Transverse colon (tissue), 3 donors: ENCODE measurements around the gene SYT17.

Source experiments
- POLR2A ChIP-seq: fragments of 450-650 bp; IDR thresholded peaks from one replicate; pipeline ENCODE4 v1.6.1; 2016; ENCODE audit warnings: antibody characterized with exemption, mild to moderate bottlenecking, moderate library complexity
- TF ChIP-seq, protein P1 (sequence below), 5 experiments: fragments of 200-600 bp in 3 of 5; fragments of 450-650 bp in 2 of 5; sonication (generic) in 3 of 5; IDR thresholded peaks; 1 replicate in 2 of 5; 2 replicates in 3 of 5; pipeline ENCODE4 v1.5.1; 2016 to 2017; ENCODE audit warnings: antibody characterized with exemption in 5 of 5, inconsistent platforms in 3 of 5, mild to moderate bottlenecking in 2 of 5, moderate library complexity in 1 of 5

DNA sequence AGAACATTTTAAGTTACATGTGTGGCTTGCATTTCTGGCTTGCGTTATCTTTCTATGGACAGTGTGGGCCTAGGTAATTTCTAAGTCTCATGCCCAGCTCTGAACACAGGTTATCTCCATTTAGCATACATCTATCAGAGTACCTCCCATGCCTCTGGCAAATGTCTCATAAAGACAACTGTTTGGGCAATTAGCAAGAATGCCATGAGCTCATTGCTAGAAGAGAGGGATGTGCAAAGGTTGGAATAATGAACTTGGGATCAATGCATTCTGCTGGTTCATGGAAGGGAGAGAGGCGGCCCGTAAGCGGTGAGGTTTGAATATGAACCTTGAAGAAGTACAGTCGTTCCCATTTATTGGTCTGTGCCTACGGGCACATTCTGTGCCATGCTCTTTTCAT, 14.4 kb downstream of the SYT17 start:
- TF ChIP-seq, protein P1, sequence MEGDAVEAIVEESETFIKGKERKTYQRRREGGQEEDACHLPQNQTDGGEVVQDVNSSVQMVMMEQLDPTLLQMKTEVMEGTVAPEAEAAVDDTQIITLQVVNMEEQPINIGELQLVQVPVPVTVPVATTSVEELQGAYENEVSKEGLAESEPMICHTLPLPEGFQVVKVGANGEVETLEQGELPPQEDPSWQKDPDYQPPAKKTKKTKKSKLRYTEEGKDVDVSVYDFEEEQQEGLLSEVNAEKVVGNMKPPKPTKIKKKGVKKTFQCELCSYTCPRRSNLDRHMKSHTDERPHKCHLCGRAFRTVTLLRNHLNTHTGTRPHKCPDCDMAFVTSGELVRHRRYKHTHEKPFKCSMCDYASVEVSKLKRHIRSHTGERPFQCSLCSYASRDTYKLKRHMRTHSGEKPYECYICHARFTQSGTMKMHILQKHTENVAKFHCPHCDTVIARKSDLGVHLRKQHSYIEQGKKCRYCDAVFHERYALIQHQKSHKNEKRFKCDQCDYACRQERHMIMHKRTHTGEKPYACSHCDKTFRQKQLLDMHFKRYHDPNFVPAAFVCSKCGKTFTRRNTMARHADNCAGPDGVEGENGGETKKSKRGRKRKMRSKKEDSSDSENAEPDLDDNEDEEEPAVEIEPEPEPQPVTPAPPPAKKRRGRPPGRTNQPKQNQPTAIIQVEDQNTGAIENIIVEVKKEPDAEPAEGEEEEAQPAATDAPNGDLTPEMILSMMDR (IDR thresholded peaks at IDR 0.05), result no peak
- TF ChIP-seq POLR2A, result no peak
